ENCODE results near the gene COL4A2.
"Not testable (repeated sequence)": the region's sequence is repeated elsewhere in the genome, so short reads cannot be mapped to it uniquely, and the experiment has no call there.

The COL4A2 gene

DNA sequence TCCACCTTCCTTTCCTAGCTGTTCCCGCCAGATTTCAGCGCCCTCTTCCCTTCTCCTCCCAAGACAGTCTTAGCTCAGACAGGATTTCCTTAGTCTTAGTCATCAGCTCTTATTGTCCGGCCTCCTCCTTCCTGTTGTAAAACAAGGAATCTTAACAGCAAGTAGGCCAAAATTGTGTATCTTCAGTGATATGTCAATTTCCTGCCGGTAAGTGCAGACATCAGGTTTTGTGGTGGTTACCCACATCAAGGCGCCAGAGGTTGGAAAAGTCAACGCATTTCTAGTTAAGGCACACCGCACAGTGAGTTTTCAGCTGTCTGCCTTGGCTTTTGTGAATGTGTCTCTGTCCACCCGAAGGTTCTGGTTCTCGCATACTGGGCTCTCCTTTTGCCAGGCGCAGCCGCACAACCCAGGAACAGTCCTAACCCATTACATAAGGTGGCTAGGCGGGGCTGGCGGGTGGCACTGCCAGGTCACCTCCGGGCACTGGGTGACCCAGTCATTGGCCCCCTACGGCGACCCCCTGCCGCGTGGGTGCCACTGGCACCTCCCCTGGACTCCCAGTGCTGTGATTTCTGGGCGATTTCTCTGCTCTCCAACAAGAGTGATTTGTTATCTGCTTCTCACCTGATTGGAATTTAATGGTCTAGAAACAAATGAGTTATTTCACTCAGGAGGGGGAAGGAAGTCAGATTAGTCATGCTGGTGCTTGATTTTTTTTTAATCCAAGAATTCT, 12.9 kb downstream of the COL4A2 start:
- H3K4me3 ChIP-seq (replicated peaks; ENCODE audit: low read depth, low read length), result no peak overlapping the region
- no peak for DNase-seq (ENCODE audit: extremely low read depth, low read depth)

DNA sequence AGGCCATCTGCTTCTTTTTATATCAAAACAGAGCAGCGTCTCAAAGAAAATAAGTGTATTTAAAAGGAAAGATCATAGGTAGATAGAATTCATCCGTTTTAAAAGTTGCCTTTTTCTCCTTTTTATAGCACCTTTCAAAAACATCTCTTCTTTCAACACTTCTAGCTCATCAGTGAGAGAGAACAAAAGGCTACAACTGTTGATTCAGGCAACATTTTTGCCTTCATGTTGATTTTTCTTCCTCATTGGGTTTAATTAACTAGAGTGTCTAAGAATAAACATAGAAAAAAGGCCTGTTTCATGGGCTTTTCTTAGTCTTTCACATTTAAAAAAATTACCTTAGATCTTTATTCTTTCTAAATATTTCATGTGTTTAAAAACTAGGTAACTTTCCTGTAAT, 13.6 kb downstream of the COL4A2 start:
- DNase-seq (ENCODE audit: extremely low read depth, low read depth), result no peak
- no peak overlapping the region for H3K4me3 ChIP-seq (replicated peaks; ENCODE audit: low read depth, low read length)
- TF ChIP-seq, protein P1, sequence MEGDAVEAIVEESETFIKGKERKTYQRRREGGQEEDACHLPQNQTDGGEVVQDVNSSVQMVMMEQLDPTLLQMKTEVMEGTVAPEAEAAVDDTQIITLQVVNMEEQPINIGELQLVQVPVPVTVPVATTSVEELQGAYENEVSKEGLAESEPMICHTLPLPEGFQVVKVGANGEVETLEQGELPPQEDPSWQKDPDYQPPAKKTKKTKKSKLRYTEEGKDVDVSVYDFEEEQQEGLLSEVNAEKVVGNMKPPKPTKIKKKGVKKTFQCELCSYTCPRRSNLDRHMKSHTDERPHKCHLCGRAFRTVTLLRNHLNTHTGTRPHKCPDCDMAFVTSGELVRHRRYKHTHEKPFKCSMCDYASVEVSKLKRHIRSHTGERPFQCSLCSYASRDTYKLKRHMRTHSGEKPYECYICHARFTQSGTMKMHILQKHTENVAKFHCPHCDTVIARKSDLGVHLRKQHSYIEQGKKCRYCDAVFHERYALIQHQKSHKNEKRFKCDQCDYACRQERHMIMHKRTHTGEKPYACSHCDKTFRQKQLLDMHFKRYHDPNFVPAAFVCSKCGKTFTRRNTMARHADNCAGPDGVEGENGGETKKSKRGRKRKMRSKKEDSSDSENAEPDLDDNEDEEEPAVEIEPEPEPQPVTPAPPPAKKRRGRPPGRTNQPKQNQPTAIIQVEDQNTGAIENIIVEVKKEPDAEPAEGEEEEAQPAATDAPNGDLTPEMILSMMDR (IDR thresholded peaks at IDR 0.05; ENCODE audit: low read depth, low read length, missing control alignments), result no peak

More for the DNA sequence above, 12.9 kb downstream of the COL4A2 start:
- TF ChIP-seq, protein P1 (IDR thresholded peaks at IDR 0.05; ENCODE audit: low read depth, low read length, missing control alignments), result no peak

DNA sequence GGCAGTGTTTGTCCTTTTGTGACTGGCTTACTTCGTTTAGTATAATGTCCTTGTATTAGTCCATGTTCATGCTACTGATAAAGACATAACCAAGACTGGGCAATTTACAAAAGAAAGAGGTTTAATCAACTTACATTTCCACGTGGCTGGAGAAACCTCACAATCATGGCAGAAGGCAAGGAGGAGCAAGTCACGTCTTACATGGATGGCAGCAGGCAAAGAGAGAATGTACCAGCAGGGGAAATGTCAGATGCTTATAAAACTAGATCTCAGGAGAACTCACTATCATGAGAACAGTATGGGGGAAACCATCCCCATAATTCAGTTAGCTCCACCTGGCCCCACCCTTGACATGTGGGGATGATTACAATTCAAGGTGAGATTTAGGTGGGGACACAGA, 14.5 kb downstream of the COL4A2 start:
- not testable (repeated sequence) for H3K4me3 ChIP-seq (replicated peaks; ENCODE audit: low read depth, low read length); DNase-seq (ENCODE audit: extremely low read depth, low read depth)

DNA sequence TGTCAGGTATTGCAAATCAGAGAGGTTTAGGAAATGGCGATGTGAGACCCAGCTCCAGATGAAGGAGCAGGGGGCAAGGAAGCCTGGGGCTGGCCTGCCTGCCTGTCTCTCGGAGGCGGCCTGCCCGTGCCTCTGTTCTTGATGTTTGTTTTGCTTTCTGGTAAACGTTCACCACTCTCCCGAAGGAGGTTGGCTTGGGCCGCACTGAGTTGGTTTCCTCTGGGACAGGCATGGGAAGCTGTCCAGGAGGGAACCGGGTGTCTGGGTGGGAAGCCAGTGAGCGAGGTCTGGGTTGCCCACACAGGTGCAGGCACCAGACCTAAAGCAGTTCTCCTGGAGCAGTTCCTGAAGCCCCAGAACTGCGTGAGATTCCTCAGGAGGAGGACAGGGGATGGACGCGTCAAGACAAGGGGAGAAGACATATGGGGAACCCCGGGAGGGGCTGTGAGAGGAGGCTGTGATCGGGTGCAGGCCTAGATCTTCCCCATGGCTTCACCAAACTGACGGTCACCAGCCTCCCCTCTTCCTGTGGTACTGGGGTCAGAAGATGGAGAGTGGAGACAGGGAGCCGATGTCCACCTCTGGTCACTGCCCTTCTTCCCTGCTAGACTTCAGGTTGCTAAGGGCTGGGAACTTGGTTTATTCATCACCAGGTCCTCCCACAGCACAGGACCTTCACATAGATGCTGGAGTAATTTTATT, 15.2 kb downstream of the COL4A2 start:
- TF ChIP-seq, protein P1 (IDR thresholded peaks at IDR 0.05; ENCODE audit: low read depth, low read length, missing control alignments), result no peak
- H3K4me3 ChIP-seq (replicated peaks; ENCODE audit: low read depth, low read length), result no peak overlapping the region
- no peak for DNase-seq (ENCODE audit: extremely low read depth, low read depth)

DNA sequence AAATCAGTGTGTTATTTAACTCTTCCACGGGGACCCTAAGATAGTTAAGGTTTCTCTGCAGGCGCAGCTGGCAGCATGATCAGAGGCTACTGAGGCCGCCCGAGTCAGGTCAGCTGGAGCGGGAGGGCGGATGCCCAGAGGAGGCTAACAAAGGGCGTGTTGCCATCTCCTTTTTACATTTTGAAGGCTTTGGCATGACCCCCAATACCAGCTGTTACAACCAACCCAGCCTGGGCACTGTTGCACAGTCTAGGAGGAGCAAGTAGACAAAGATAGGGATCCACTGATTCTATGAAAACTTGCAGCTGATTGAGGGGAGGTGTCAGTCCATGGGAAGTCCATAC, 15.7 kb downstream of the COL4A2 start:
- no peak for DNase-seq (ENCODE audit: extremely low read depth, low read depth)
- no peak overlapping the region for H3K4me3 ChIP-seq (replicated peaks; ENCODE audit: low read depth, low read length)
- TF ChIP-seq, protein P1 (IDR thresholded peaks at IDR 0.05; ENCODE audit: low read depth, low read length, missing control alignments), result no peak

DNA sequence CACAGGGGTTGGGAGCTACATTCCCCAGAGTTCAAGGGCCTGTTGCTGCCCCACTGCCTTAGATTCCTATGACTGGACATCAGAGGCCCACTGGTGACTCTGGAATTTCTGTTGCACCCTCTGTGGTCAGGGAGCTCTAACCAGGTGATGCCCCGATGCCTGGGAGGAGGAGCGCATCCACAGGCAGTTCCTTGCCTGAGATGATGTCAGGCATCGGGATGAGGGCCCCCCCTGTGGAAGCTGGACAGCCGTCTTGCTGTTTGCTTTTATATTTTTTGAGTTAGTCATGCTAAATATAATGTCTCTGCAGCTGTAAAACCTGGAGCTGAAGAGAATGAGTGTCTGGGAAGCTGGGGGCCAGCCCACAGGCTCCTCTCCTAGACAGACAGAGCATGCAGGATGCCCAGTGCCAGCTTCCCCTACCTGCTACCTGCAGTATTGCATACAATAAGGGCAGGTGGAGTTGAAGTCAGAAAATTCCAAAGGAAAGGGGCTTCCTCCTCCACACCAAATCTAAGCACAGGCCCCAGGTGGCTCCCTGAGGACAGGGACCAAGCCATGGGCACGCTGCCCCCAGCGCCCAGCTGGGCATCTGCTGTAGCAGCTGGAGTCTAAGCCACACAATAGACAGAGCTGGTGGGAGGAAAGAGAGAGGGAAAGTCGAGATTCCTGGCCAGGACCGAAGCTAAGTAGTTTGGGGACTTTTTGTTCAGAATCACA, 16.2 kb downstream of the COL4A2 start:
- DNase-seq (ENCODE audit: extremely low read depth, low read depth), result no peak
- H3K4me3 ChIP-seq (replicated peaks; ENCODE audit: low read depth, low read length), result no peak overlapping the region
- TF ChIP-seq, protein P1 (IDR thresholded peaks at IDR 0.05; ENCODE audit: low read depth, low read length, missing control alignments), result peak; percentile 23
